Endometrium (tissue), 2 donors: ENCODE results near the gene ARID4B.

ENCODE experiments used
- FAIRE-seq: peaks from 2 replicates; lab custom pipeline; 2012; peaks lifted over from hg19 to GRCh38; lab: Jason Lieb, UNC
- donor health status: control.
- donor health status: control.

The ARID4B gene

GRCh38 chr1:235127203-235127602 is 200.8 kb downstream of the ARID4B start:
- no peak for FAIRE-seq

- no peak for FAIRE-seq
These were observed 203.3 kb downstream of the ARID4B start for GRCh38 chr1:235124665-235125064.

GRCh38 chr1:235124111-235124510 is 203.9 kb downstream of the ARID4B start:
- no peak for FAIRE-seq

- no peak for FAIRE-seq
These were observed 205.6 kb downstream of the ARID4B start for GRCh38 chr1:235122348-235122747.
